HepG2 (cell line): ENCODE results near the gene KLHL11. TPM values are rescaled to one million over a fixed set of nuclear protein-coding genes. Genes with fewer than 3 reads are reported as not detected.
A peak's percentile ranks its signal among the peaks of the same experiment; 100 is the strongest.

ENCODE experiments used
- MAFF ChIP-seq: IDR thresholded peaks from 2 replicates; pipeline ENCODE4 v1.6.1; 2011; ENCODE audit warnings: low read depth, low read length, improper control_type of control experiment
- NPAS2 ChIP-seq: sonication (generic); formaldehyde crosslinking; IDR thresholded peaks from 2 replicates; pipeline ENCODE4 v1.8.0; 2022; ENCODE audit warnings: mild to moderate bottlenecking, missing genetic modification reagents, borderline replicate concordance
- SAP130 ChIP-seq: IDR thresholded peaks from 2 replicates; pipeline ENCODE4 v1.6.1; 2016; ENCODE audit warnings: low read depth
- SIX1 ChIP-seq: sonication (generic); formaldehyde crosslinking; IDR thresholded peaks from 2 replicates; pipeline ENCODE4 v1.4.0; 2020; ENCODE audit warnings: missing genetic modification reagents, borderline replicate concordance
- SMYD3 ChIP-seq: sonication (generic); formaldehyde crosslinking; IDR thresholded peaks from 2 replicates; pipeline ENCODE4 v1.8.1; 2023; ENCODE audit warnings: mild to moderate bottlenecking, missing genetic modification reagents
- TARDBP ChIP-seq: sonication (generic); formaldehyde crosslinking; IDR thresholded peaks from 2 replicates; pipeline ENCODE4 v1.8.0; 2022; ENCODE audit warnings: mild to moderate bottlenecking, missing genetic modification reagents
- TBP ChIP-seq: sonication (generic); formaldehyde crosslinking; IDR thresholded peaks from 2 replicates; pipeline ENCODE4 v1.5.0; 2020; ENCODE audit warnings: missing genetic modification reagents
- ZBTB20 ChIP-seq: sonication (generic); formaldehyde crosslinking; IDR thresholded peaks from 2 replicates; pipeline ENCODE4 v1.8.1; 2023; ENCODE audit warnings: missing genetic modification reagents, low read depth, mild to moderate bottlenecking, borderline replicate concordance
- ZBTB38 ChIP-seq: sonication (generic); formaldehyde crosslinking; IDR thresholded peaks from 2 replicates; pipeline ENCODE4 v1.5.1; 2020; ENCODE audit warnings: mild to moderate bottlenecking, missing genetic modification reagents
- ZBTB8A ChIP-seq: sonication (generic); formaldehyde crosslinking; IDR thresholded peaks from 2 replicates; pipeline ENCODE4 v1.4.0; 2020; ENCODE audit warnings: mild to moderate bottlenecking, low read depth, missing genetic modification reagents, borderline replicate concordance
- ZNF12 ChIP-seq: sonication (generic); formaldehyde crosslinking; IDR thresholded peaks from 2 replicates; pipeline ENCODE4 v1.5.0; 2020; ENCODE audit warnings: missing genetic modification reagents
- ZNF33B ChIP-seq: sonication (generic); formaldehyde crosslinking; IDR thresholded peaks from 2 replicates; pipeline ENCODE4 v1.5.1; 2020; ENCODE audit warnings: mild to moderate bottlenecking, missing genetic modification reagents
- ZNF557 ChIP-seq: sonication (generic); formaldehyde crosslinking; IDR thresholded peaks from 2 replicates; pipeline ENCODE4 v1.4.0; 2020; ENCODE audit warnings: missing genetic modification reagents
- ZNF567 ChIP-seq: sonication (generic); formaldehyde crosslinking; IDR thresholded peaks from 2 replicates; pipeline ENCODE4 v1.8.1; 2023; ENCODE audit warnings: mild to moderate bottlenecking, missing genetic modification reagents, borderline replicate concordance
- ZNF614 ChIP-seq: IDR thresholded peaks from 2 replicates; pipeline ENCODE4 v1.6.1; 2018; ENCODE audit warnings: missing biosample characterization, missing genetic modification reagents, inconsistent platforms, borderline replicate concordance
- ZSCAN25 ChIP-seq: sonication (generic); formaldehyde crosslinking; IDR thresholded peaks from 2 replicates; pipeline ENCODE4 v1.8.0; 2022; ENCODE audit warnings: mild to moderate bottlenecking, missing genetic modification reagents
- polyA plus RNA-seq, 8 experiments: library from polyadenylated mRNA; depleted of rRNA in 3 of 8; stranded (reverse) in 7 of 8; unstranded in 1 of 8; fragments of >200 nt; fragmentation: Illumina TruSeq in 4 of 8; extraction: Trizol in 4 of 8; gene quantifications; 2 replicates each; pipeline versions ENCODE4 v1.2.1 to v1.2.3, GENCODE V29; 2011 to 2016; ENCODE audit warnings: low read depth in 4 of 8, missing spikeins in 1 of 8, mixed read lengths in 1 of 8; ENCODE audit not compliant: insufficient read depth in 1 of 8
- total RNA-seq, 5 experiments: library from RNA; depleted of rRNA; stranded (reverse); fragments of >200 nt; fragmentation: Illumina TruSeq; extraction: Trizol; gene quantifications; 2 replicates each; pipeline ENCODE4 v1.2.3, GENCODE V29; 2016; ENCODE audit warnings: low read depth in 1 of 5
- TF ChIP-seq, protein P1 (sequence below): sonication (generic); formaldehyde crosslinking; IDR thresholded peaks from 2 replicates; pipeline ENCODE4 v1.4.0; 2020; ENCODE audit warnings: mild to moderate bottlenecking, missing genetic modification reagents, borderline replicate concordance
- TF ChIP-seq, protein P2 (sequence below): sonication (generic); formaldehyde crosslinking; IDR thresholded peaks from 2 replicates; pipeline ENCODE4 v1.9.0; 2021; ENCODE audit warnings: missing genetic modification reagents, borderline replicate concordance
- TF ChIP-seq, protein P3 (sequence below): sonication (generic); formaldehyde crosslinking; IDR thresholded peaks from 2 replicates; pipeline ENCODE4 v1.4.0; 2020; ENCODE audit warnings: missing genetic modification reagents, borderline replicate concordance

The KLHL11 gene
- total and polyA plus RNA-seq, 2 of the 13 experiments (the other 11 are each of a cell fraction or from before 2014, with no cell fraction given), result 7.7 to 27.5 TPM

- TF ChIP-seq, protein P1, sequence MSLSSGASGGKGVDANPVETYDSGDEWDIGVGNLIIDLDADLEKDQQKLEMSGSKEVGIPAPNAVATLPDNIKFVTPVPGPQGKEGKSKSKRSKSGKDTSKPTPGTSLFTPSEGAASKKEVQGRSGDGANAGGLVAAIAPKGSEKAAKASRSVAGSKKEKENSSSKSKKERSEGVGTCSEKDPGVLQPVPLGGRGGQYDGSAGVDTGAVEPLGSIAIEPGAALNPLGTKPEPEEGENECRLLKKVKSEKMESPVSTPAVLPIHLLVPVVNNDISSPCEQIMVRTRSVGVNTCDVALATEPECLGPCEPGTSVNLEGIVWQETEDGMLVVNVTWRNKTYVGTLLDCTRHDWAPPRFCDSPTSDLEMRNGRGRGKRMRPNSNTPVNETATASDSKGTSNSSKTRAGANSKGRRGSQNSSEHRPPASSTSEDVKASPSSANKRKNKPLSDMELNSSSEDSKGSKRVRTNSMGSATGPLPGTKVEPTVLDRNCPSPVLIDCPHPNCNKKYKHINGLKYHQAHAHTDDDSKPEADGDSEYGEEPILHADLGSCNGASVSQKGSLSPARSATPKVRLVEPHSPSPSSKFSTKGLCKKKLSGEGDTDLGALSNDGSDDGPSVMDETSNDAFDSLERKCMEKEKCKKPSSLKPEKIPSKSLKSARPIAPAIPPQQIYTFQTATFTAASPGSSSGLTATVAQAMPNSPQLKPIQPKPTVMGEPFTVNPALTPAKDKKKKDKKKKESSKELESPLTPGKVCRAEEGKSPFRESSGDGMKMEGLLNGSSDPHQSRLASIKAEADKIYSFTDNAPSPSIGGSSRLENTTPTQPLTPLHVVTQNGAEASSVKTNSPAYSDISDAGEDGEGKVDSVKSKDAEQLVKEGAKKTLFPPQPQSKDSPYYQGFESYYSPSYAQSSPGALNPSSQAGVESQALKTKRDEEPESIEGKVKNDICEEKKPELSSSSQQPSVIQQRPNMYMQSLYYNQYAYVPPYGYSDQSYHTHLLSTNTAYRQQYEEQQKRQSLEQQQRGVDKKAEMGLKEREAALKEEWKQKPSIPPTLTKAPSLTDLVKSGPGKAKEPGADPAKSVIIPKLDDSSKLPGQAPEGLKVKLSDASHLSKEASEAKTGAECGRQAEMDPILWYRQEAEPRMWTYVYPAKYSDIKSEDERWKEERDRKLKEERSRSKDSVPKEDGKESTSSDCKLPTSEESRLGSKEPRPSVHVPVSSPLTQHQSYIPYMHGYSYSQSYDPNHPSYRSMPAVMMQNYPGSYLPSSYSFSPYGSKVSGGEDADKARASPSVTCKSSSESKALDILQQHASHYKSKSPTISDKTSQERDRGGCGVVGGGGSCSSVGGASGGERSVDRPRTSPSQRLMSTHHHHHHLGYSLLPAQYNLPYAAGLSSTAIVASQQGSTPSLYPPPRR (CRISPR knock-in tag), result peak; percentile 77; the same call in 1 of the 2 replicates
- TF ChIP-seq TBP (CRISPR knock-in tag) (no peak), ZSCAN25 (CRISPR knock-in tag) (peak; percentile 85; the same call in 1 of the 2 replicates), ZBTB8A (CRISPR knock-in tag) (no peak), ZNF12 (CRISPR knock-in tag) (peak; percentile 28; the same call in 1 of the 2 replicates), ZNF33B (CRISPR knock-in tag) (peak; percentile 37; the same call in 1 of the 2 replicates), SAP130 (CRISPR knock-in tag) (peak; percentile 97), ZNF557 (CRISPR knock-in tag) (peak; percentile 92; the same call in 1 of the 2 replicates), ZBTB38 (CRISPR knock-in tag) (peak; percentile 87; the same call in 1 of the 2 replicates), MAFF (0 out of 2 replicates have a peak, but pooled peaks have one; percentile 2), TARDBP (CRISPR knock-in tag) (peak; percentile 91), NPAS2 (CRISPR knock-in tag) (no peak), SMYD3 (CRISPR knock-in tag) (no peak), ZNF614 (CRISPR knock-in tag) (peak; percentile 92), ZNF567 (CRISPR knock-in tag) (no peak), SIX1 (CRISPR knock-in tag) (no peak), ZBTB20 (CRISPR knock-in tag) (0 out of 2 replicates have a peak, but pooled peaks have one; percentile 33)
- TF ChIP-seq, protein P2, sequence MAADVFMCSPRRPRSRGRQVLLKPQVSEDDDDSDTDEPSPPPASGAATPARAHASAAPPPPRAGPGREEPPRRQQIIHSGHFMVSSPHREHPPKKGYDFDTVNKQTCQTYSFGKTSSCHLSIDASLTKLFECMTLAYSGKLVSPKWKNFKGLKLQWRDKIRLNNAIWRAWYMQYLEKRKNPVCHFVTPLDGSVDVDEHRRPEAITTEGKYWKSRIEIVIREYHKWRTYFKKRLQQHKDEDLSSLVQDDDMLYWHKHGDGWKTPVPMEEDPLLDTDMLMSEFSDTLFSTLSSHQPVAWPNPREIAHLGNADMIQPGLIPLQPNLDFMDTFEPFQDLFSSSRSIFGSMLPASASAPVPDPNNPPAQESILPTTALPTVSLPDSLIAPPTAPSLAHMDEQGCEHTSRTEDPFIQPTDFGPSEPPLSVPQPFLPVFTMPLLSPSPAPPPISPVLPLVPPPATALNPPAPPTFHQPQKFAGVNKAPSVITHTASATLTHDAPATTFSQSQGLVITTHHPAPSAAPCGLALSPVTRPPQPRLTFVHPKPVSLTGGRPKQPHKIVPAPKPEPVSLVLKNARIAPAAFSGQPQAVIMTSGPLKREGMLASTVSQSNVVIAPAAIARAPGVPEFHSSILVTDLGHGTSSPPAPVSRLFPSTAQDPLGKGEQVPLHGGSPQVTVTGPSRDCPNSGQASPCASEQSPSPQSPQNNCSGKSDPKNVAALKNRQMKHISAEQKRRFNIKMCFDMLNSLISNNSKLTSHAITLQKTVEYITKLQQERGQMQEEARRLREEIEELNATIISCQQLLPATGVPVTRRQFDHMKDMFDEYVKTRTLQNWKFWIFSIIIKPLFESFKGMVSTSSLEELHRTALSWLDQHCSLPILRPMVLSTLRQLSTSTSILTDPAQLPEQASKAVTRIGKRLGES (CRISPR knock-in tag), result no peak
- TF ChIP-seq, protein P3, sequence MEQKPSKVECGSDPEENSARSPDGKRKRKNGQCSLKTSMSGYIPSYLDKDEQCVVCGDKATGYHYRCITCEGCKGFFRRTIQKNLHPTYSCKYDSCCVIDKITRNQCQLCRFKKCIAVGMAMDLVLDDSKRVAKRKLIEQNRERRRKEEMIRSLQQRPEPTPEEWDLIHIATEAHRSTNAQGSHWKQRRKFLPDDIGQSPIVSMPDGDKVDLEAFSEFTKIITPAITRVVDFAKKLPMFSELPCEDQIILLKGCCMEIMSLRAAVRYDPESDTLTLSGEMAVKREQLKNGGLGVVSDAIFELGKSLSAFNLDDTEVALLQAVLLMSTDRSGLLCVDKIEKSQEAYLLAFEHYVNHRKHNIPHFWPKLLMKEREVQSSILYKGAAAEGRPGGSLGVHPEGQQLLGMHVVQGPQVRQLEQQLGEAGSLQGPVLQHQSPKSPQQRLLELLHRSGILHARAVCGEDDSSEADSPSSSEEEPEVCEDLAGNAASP (CRISPR knock-in tag), result peak; percentile 73; the same call in 1 of the 2 replicates
Measured at GRCh38 chr17:41907633-41908539, 42.7 kb upstream of the KLHL11 start (continued).
